Right cardiac atrium (tissue), 5 donors: ENCODE results near the gene CCSER1. TPM values are rescaled to one million over a fixed set of nuclear protein-coding genes. Genes with fewer than 3 reads are reported as not detected.

Source experiments
- ATAC-seq, 2 donors: fragments of 200-7000 bp; cut with Tn5 transposase; one replicate each; pipeline versions ENCODE4 v1.8.0 to v1.9.1; 2020; ENCODE audit warnings: moderate library complexity in 2 of 2, mild to moderate bottlenecking in 1 of 2
- DNase-seq, 3 donors: peaks; one replicate each; pipeline ENCODE4 v3.0.0-alpha.2; 2020
- H3K27ac ChIP-seq: one replicate; pipeline ENCODE4 v1.5.1; 2013; ENCODE audit warnings: mild to moderate bottlenecking, low read length, control low read depth, moderate library complexity
- H3K27me3 ChIP-seq: one replicate; pipeline ENCODE4 v1.6.1; 2013; ENCODE audit not compliant: control insufficient read depth, insufficient read depth
- H3K4me1 ChIP-seq: one replicate; pipeline ENCODE4 v1.6.1; 2013; ENCODE audit warnings: low read length; ENCODE audit not compliant: control insufficient read depth, insufficient read depth
- H3K4me3 ChIP-seq: one replicate; pipeline ENCODE4 v1.5.1; 2013; ENCODE audit warnings: low read length, control low read depth
- H3K9me3 ChIP-seq: one replicate; pipeline ENCODE4 v1.6.1; 2013; ENCODE audit warnings: low read length; ENCODE audit not compliant: control insufficient read depth
- WGBS: extraction: QIAGEN DNeasy Blood & Tissue Kit; methylation state at CpG from one replicate; pipeline ENCODE4 v1.1.7; 2013; 5-methylcytosine and 5-hydroxymethylcytosine counted together
- intact Hi-C, 4 donors: fragments of 100-400 bp; cut with DNase I; formaldehyde crosslinking; loops; one replicate each; pipeline versions ENCODE4 v1.11.0 to v1.14.0; 2022 to 2023
- polyA plus RNA-seq: library from polyadenylated mRNA; stranded (reverse); fragments of 200-250 nt; gene quantifications from one replicate; pipeline ENCODE4 v1.2.3, GENCODE V29; 2013
- total RNA-seq, 4 donors: library from RNA; stranded (reverse); fragmentation: NEBNext Ultra II Directional; extraction: Animal tissue kit (Norgen Biotek cat#: 25700); gene quantifications; one replicate each; pipeline ENCODE4 v1.2.1, GENCODE V29; 2021
- donor health status: healthy with polysubstance abuse.
- donor health status: DM: no; HTN: yes; CAD: no.
- donor health status: DM: no; HTN: no; CAD: no.
- donor health status: DM: no; HTN: yes; CAD: no; lungs with severe emphysema.
- donor health status: DM: yes; HTN: yes; CAD: no.

The CCSER1 gene
- total and polyA plus RNA-seq, 5 donors: 2.7 to 12.9 (median 10.4) TPM

- H3K4me1 ChIP-seq: no peaks in the 10 kb centered on the region
- WGBS: 89% methylated on average over 1 of the region's 1 CpG
Observed at GRCh38 chr4:90995996-90996395, 868.8 kb downstream of the CCSER1 start.

GRCh38 chr4:90996813-90997212, 869.6 kb downstream of the CCSER1 start:
- no peak overlapping the region for H3K27ac ChIP-seq
- 93% methylated on average over 1 of the region's 1 CpG for WGBS
- intact Hi-C loops: no loop called here
- H3K27me3 ChIP-seq: no peaks in the 10 kb centered on the region
- no peaks in the 10 kb centered on the region for H3K9me3 ChIP-seq
- no peak for ATAC-seq
- H3K4me1 ChIP-seq: no peaks in the 10 kb centered on the region
- no peak for DNase-seq
- no peak overlapping the region for H3K4me3 ChIP-seq

More at GRCh38 chr4:90995996-90996395, 868.8 kb downstream of the CCSER1 start:
- DNase-seq: no peak
- intact Hi-C loops: no loop called here
- H3K4me3 ChIP-seq: no peak overlapping the region
- H3K27me3 ChIP-seq: no peaks in the 10 kb centered on the region
- no peaks in the 10 kb centered on the region for H3K9me3 ChIP-seq
- no peak for ATAC-seq
- no peak overlapping the region for H3K27ac ChIP-seq

DNA sequence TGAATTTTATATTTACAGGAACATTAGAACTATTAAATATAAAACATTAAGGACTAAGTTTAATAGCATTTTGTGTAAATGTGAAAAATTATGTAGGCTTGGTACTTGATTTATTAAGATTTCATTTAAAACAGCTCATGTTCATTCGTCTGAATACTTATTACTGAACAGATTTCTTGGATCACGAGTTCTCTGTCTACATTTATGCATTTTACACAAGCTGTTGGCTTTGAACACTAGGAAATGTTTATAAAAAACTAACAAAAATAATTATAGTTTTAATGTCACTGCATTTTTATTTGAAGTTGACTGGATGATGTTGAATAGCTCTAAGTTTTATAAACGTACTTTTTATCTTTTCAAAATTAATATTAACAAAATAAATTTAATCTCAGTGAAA, 888.7 kb downstream of the CCSER1 start:
- Histone ChIP-seq H3K27ac (no peak overlapping the region), H3K27me3 (no peaks in the 10 kb centered on the region), H3K4me3 (no peak overlapping the region), H3K4me1 (no peaks in the 10 kb centered on the region), H3K9me3 (no peaks in the 10 kb centered on the region)
- intact Hi-C loops: no loop called here
- ATAC-seq (no peak), DNase-seq (no peak)
- WGBS: 67% methylated on average over 3 of the region's 3 CpGs

GRCh38 chr4:91019513-91019912, 892.3 kb downstream of the CCSER1 start:
- ATAC-seq (no peak), DNase-seq (no peak)
- H3K27me3 ChIP-seq: no peaks in the 10 kb centered on the region
- no peaks in the 10 kb centered on the region for H3K4me1 ChIP-seq
- no peaks in the 10 kb centered on the region for H3K9me3 ChIP-seq
- 62% methylated on average over 1 of the region's 1 CpG for WGBS
- intact Hi-C loops: no loop called here
- no peak overlapping the region for H3K4me3 ChIP-seq
- H3K27ac ChIP-seq: no peak overlapping the region

DNA sequence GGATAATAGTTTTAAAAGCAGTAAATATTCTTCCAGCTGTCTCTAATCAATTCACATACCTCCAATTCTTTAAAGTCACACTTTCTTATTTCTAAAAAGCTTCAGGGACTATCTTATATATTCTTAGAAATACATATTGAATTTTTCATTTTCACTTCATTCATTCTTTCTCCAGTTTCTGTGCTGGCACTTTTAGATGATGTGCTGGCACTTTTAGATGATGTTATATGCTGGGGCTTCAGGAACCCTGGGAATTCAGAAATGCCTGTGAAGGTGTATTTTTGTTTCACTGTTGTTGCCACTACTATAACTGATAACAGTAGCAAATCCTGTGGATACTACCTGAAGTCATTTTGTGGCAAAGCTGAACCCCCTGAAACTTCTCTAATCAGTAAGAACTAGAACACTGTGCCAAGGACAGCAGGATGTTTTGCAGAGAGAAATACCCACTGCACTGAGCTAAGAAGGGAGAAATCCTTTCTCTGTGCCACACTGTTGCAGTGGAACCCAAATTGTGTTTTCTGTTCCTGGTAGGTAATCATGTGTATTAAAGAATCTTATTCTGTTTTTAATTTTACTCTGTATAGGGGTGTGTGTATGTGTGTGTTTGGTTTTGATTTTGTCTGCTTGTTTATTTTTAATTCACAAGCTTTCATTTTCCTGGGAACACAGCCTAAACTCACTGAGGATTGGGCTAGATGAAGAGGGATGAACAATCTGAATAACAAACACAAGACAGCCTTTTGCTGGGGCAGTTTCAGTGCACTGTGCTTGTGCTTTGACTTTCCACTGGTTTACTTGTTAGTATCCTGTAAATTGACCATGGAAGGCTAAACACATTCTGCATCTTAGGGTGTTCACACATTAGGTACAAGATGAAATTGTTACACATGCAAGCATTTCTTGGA, 898.3 kb downstream of the CCSER1 start:
- H3K9me3 ChIP-seq: no peaks in the 10 kb centered on the region
- H3K27ac ChIP-seq: no peak overlapping the region
- H3K4me3 ChIP-seq: no peak overlapping the region
- ATAC-seq (no peak), DNase-seq (no peak)
- intact Hi-C loops: no loop called here
- H3K27me3 ChIP-seq: no peaks in the 10 kb centered on the region
- no peaks in the 10 kb centered on the region for H3K4me1 ChIP-seq

DNA sequence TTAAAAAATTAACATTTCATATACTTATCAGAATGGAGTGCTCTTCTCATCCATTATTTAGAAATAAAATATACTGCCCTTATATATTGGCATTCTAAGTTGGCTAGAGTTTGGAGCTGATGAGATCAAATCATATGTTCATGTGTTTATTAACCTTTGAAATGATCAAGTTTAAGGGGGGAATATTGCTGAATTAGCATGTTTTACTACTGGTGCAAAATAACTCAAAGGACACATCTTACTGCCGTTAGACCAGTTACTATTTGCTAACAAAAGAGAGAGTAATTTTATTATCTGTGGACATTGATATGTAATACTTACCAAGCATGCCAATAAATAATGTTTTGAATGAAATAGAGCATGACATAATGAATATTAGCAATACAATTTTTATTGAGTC, 901.0 kb downstream of the CCSER1 start:
- WGBS: 86% methylated on average over 1 of the region's 1 CpG
- no peaks in the 10 kb centered on the region for H3K27me3 ChIP-seq

DNA sequence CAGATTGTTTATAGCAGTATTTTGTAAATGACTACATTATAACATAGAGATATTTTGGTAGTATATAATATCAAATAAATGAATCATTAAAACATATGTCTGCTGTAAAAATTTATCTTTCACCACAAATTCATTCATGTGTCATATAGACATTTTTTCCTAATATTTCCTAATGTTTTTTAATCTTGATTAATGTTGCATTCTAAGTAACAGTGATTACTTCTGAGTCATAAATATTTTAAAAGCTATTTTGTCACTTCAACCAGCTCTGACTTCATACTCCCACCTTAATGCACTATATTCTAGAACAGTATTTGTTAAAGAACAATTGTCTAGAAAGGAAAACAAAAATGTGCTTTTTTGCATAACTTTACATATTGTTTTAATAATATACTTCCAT, 904.6 kb downstream of the CCSER1 start:
- ATAC-seq (no peak), DNase-seq (no peak)
- no peak overlapping the region for H3K27ac ChIP-seq
- H3K27me3 ChIP-seq: no peaks in the 10 kb centered on the region
- intact Hi-C loops: no loop called here
- H3K4me1 ChIP-seq: no peaks in the 10 kb centered on the region
- no peak overlapping the region for H3K4me3 ChIP-seq
- no peaks in the 10 kb centered on the region for H3K9me3 ChIP-seq

More for the DNA sequence above, 901.0 kb downstream of the CCSER1 start:
- H3K9me3 ChIP-seq: no peaks in the 10 kb centered on the region
- no peak for ATAC-seq
- H3K4me1 ChIP-seq: no peaks in the 10 kb centered on the region
- no peak for DNase-seq
- H3K27ac ChIP-seq: no peak overlapping the region
- no peak overlapping the region for H3K4me3 ChIP-seq
- intact Hi-C loops: no loop called here

DNA sequence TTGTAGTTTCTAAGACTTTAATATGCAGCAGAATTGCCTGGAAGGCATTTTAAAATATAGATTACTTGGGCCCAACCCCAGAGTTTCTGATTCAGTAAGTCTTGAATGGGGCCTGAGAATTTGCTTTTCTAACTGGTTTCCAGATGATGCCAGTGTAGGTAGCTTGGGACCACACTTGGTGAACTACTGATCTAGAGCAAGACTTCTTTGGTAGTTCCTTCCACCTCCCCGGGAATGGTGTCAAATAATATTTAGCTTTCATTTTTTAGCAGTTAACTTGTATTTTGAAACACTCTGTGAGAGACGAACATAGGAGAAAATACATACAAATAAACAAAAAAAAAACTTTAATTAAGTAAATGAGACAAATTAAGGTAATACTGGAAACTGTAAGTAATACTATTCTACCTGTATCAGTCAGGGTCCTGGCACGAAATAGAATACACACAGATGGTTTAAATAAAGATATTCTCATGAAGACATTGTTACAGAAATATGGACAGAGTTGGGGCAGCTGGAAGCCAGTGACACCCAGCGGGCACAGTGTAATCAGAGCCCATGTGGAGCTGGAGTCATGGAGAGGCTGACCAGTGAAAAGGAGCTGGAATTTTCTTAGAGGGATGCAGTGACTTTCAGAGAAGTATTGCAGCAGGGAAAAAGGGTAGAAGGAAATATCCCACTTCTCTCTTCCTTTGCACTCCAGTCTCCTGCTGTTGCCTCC, 905.7 kb downstream of the CCSER1 start:
- Histone ChIP-seq H3K27me3 (no peaks in the 10 kb centered on the region), H3K4me3 (no peak overlapping the region), H3K4me1 (no peaks in the 10 kb centered on the region), H3K27ac (no peak overlapping the region), H3K9me3 (no peaks in the 10 kb centered on the region)
- DNase-seq: no peak
- no peak for ATAC-seq
- WGBS: 61% methylated on average over 4 of the region's 4 CpGs
- intact Hi-C loops: no loop called here

DNA sequence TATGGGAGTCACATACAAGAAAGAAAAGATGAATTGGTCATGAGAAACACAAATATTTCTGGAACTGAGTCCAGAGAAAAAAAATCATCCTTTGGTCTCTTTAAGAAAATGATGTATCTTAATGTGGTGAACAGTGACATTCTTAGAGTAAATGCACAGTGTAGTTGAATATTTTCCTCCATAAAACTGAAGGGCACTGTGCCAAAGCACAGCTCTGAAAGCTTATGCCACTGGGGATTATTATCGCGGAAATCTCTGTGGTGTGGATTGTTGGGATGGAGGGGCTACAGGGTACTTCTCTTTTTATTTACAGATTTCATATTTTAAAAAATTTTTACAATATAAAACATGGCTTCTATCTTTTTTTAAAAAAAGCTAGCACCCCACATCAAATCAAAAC, 908.1 kb downstream of the CCSER1 start:
- intact Hi-C loops: no loop called here

GRCh38 chr4:91037951-91038350, 910.8 kb downstream of the CCSER1 start:
- WGBS: 92% methylated on average over 1 of the region's 1 CpG

More for the DNA sequence above, 908.1 kb downstream of the CCSER1 start:
- H3K4me3 ChIP-seq: no peak overlapping the region
- ATAC-seq (no peak), DNase-seq (no peak)
- no peaks in the 10 kb centered on the region for H3K9me3 ChIP-seq
- H3K27me3 ChIP-seq: no peaks in the 10 kb centered on the region
- no peaks in the 10 kb centered on the region for H3K4me1 ChIP-seq
- 71% methylated on average over 2 of the region's 2 CpGs for WGBS
- no peak overlapping the region for H3K27ac ChIP-seq

GRCh38 chr4:91057871-91058270, 930.7 kb downstream of the CCSER1 start:
- Histone ChIP-seq H3K27me3 (no peaks in the 10 kb centered on the region), H3K4me1 (no peaks in the 10 kb centered on the region), H3K27ac (no peak overlapping the region), H3K4me3 (no peak overlapping the region), H3K9me3 (no peaks in the 10 kb centered on the region)
- intact Hi-C loops: no loop called here
- DNase-seq: no peak
- ATAC-seq: no peak

More at GRCh38 chr4:91037951-91038350, 910.8 kb downstream of the CCSER1 start:
- Histone ChIP-seq H3K9me3 (no peaks in the 10 kb centered on the region), H3K27me3 (no peaks in the 10 kb centered on the region), H3K27ac (no peak overlapping the region), H3K4me1 (no peaks in the 10 kb centered on the region), H3K4me3 (no peak overlapping the region)
- DNase-seq: no peak
- intact Hi-C loops: no loop called here
- no peak for ATAC-seq
